ENCODE measurements around the gene NSMCE1. TPM values are rescaled to one million over a fixed set of nuclear protein-coding genes. Genes with fewer than 3 reads are reported as not detected.

NSMCE1 gene
- total RNA-seq, 1 donor from 2014 or later = 21.2 TPM

GRCh38 chr16:27238591-27238990 lies 30.0 kb downstream of the NSMCE1 start:
- H3K36me3 Mint-ChIP-seq (ENCODE audit: low read depth) = no peaks in the 10 kb centered on the region
- TF ChIP-seq, protein P1, sequence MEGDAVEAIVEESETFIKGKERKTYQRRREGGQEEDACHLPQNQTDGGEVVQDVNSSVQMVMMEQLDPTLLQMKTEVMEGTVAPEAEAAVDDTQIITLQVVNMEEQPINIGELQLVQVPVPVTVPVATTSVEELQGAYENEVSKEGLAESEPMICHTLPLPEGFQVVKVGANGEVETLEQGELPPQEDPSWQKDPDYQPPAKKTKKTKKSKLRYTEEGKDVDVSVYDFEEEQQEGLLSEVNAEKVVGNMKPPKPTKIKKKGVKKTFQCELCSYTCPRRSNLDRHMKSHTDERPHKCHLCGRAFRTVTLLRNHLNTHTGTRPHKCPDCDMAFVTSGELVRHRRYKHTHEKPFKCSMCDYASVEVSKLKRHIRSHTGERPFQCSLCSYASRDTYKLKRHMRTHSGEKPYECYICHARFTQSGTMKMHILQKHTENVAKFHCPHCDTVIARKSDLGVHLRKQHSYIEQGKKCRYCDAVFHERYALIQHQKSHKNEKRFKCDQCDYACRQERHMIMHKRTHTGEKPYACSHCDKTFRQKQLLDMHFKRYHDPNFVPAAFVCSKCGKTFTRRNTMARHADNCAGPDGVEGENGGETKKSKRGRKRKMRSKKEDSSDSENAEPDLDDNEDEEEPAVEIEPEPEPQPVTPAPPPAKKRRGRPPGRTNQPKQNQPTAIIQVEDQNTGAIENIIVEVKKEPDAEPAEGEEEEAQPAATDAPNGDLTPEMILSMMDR (IDR thresholded peaks at IDR 0.05) = no peak
- H3K9me3 Mint-ChIP-seq (ENCODE audit: low read depth) = no peaks in the 10 kb centered on the region
- peaks cover 68% of the 10 kb centered on the region for H3K4me1 Mint-ChIP-seq (ENCODE audit: low read depth)
- no peak for DNase-seq (ENCODE audit: low spot score)
- no peaks in the 10 kb centered on the region for H3K27me3 Mint-ChIP-seq (ENCODE audit: low read depth)
- peak overlapping the region; percentile 75 for H3K27ac Mint-ChIP-seq (ENCODE audit: unreplicated experiment)
- H3K4me3 Mint-ChIP-seq (ENCODE audit: unreplicated experiment) = no peak overlapping the region

DNA sequence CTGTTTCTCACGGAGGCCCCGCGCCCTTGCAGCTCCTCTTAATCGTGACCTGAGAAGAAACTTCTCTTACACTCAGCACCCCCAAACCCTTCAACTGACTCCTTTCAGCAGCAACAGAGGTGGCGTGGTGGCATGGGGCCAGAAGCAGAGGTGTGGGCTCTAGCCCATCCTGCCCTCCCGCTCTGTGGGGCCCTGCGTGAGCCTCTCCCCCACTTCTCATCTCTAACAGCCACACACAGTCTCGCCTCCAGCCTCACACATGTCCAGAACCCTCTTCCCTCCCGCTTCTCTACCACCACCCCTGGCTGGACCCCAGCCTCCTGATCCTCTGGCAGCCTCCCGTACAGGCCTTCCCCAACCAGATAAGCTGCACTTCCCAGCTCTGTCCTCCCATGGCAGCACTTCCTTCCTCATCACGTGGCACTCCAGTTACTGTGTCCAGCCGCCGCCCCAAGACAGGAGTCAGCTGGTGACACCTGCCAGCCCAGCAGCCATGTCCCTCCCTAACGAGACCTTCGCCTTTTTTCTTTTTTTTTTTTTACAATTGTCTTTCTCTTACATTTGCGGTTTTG lies 30.5 kb downstream of the NSMCE1 start:
- H3K27me3 Mint-ChIP-seq (ENCODE audit: low read depth) = no peaks in the 10 kb centered on the region
- DNase-seq (ENCODE audit: low spot score) = no peak
- peak overlapping the region; percentile 75 for H3K27ac Mint-ChIP-seq (ENCODE audit: unreplicated experiment)
- H3K4me3 Mint-ChIP-seq (ENCODE audit: unreplicated experiment) = no peak overlapping the region
- no peaks in the 10 kb centered on the region for H3K36me3 Mint-ChIP-seq (ENCODE audit: low read depth)
- H3K9me3 Mint-ChIP-seq (ENCODE audit: low read depth) = no peaks in the 10 kb centered on the region
- TF ChIP-seq, protein P1 (IDR thresholded peaks at IDR 0.05) = no peak
- peaks cover 63% of the 10 kb centered on the region for H3K4me1 Mint-ChIP-seq (ENCODE audit: low read depth)

- peak overlapping the region; percentile 75 for H3K27ac Mint-ChIP-seq (ENCODE audit: unreplicated experiment)
- peaks cover 57% of the 10 kb centered on the region for H3K4me1 Mint-ChIP-seq (ENCODE audit: low read depth)
- no peak for DNase-seq (ENCODE audit: low spot score)
- TF ChIP-seq, protein P1 (IDR thresholded peaks at IDR 0.05) = no peak
- H3K9me3 Mint-ChIP-seq (ENCODE audit: low read depth) = no peaks in the 10 kb centered on the region
- no peaks in the 10 kb centered on the region for H3K36me3 Mint-ChIP-seq (ENCODE audit: low read depth)
- H3K4me3 Mint-ChIP-seq (ENCODE audit: unreplicated experiment) = no peak overlapping the region
- H3K27me3 Mint-ChIP-seq (ENCODE audit: low read depth) = no peaks in the 10 kb centered on the region
Measured at GRCh38 chr16:27237219-27238015, 31.2 kb downstream of the NSMCE1 start.

DNA sequence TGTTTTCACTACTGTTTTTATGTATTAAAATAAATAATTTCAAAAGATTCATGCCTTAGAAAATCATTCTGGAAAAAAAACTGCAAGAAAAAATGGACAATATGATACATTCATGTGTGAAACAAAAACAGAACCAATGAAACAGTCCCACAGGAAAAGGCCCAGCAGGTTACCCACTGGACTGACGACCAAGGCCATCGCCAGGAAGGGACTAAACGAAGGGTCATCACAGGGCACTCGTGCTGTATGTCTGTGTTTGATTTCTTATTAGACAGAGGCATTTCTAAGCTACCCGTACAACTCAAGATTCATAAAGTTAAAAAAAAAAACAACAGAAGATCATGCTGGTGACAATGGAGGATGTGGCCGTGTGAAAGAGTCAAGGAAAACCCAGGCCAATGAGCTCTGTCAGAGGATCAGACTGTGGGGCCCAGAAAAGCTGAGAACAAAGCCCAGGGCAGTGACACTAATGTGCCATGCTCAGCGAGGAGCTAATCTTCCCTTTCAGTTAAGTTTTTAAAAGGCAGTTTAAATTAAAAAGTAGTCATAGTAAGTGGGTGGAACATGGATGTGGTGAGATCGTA lies 31.8 kb downstream of the NSMCE1 start:
- TF ChIP-seq, protein P1 (IDR thresholded peaks at IDR 0.05) = no peak
- no peak for DNase-seq (ENCODE audit: low spot score)
- Mint-ChIP-seq H3K4me1 (ENCODE audit: low read depth) (peaks cover 55% of the 10 kb centered on the region), H3K36me3 (ENCODE audit: low read depth) (peaks cover 2% of the 10 kb centered on the region), H3K4me3 (ENCODE audit: unreplicated experiment) (no peak overlapping the region), H3K27me3 (ENCODE audit: low read depth) (no peaks in the 10 kb centered on the region), H3K9me3 (ENCODE audit: low read depth) (no peaks in the 10 kb centered on the region), H3K27ac (ENCODE audit: unreplicated experiment) (peak overlapping the region; percentile 75)

- H3K36me3 Mint-ChIP-seq (ENCODE audit: low read depth) = peaks cover 2% of the 10 kb centered on the region
- no peaks in the 10 kb centered on the region for H3K27me3 Mint-ChIP-seq (ENCODE audit: low read depth)
- no peak overlapping the region for H3K4me3 Mint-ChIP-seq (ENCODE audit: unreplicated experiment)
- TF ChIP-seq, protein P1 (IDR thresholded peaks at IDR 0.05) = no peak
- DNase-seq (ENCODE audit: low spot score) = no peak
- H3K27ac Mint-ChIP-seq (ENCODE audit: unreplicated experiment) = peak overlapping the region; percentile 81
- peaks cover 47% of the 10 kb centered on the region for H3K4me1 Mint-ChIP-seq (ENCODE audit: low read depth)
- no peaks in the 10 kb centered on the region for H3K9me3 Mint-ChIP-seq (ENCODE audit: low read depth)
Measured at GRCh38 chr16:27235938-27236245, 32.7 kb downstream of the NSMCE1 start.
